Panc1 (cell line): ENCODE measurements around the gene TPM4. TPM values are rescaled to one million over a fixed set of nuclear protein-coding genes. Genes with fewer than 3 reads are reported as not detected.

Experiments
- ATAC-seq: fragments of 200-7000 bp; cut with Tn5 transposase; 2 replicates; pipeline ENCODE4 v1.9.1; 2020; ENCODE audit warnings: mild to moderate bottlenecking, moderate library complexity
- BruUV-seq: library from RNA; stranded (reverse); fragments of 400-500 nt; replicated peaks from 2 replicates; lab custom pipeline; 2021; lab: Mats Ljungman, UMichigan
- CTCF ChIA-PET: fragments of 300-600 bp; sonication (Branson Sonifier 250); formaldehyde crosslinking; loops from one replicate; lab custom pipeline; 2022; ENCODE audit warnings: antibody characterized with exemption; lab: Charles Lee
- POLR2A ChIA-PET: fragments of 300-600 bp; sonication (Branson Sonifier 250); formaldehyde crosslinking; loops from one replicate; lab custom pipeline; 2022; ENCODE audit warnings: antibody characterized with exemption; lab: Charles Lee
- DNase-seq: peaks from one replicate; pipeline ENCODE4 v3.0.0-alpha.2; 2010; ENCODE audit warnings: low read depth, low spot score
- H3K27ac ChIP-seq: 2 replicates; pipeline ENCODE4 v1.5.1; 2011; ENCODE audit warnings: mild to moderate bottlenecking, low read length, inconsistent platforms
- H3K27me3 ChIP-seq: fragments of 200-500 bp; sonication (Bioruptor generic); 2 replicates; pipeline ENCODE4 v1.6.0; 2014; ENCODE audit warnings: low read length, inconsistent platforms; ENCODE audit not compliant: control insufficient read depth, insufficient read depth
- H3K36me3 ChIP-seq: fragments of 200-500 bp; sonication (Bioruptor generic); 2 replicates; pipeline ENCODE4 v1.5.1; 2014; ENCODE audit warnings: inconsistent platforms, mild to moderate bottlenecking, low read length, moderate library complexity; ENCODE audit not compliant: control insufficient read depth, insufficient read depth
- H3K4me1 ChIP-seq: 2 replicates; pipeline ENCODE4 v1.5.1; 2011; ENCODE audit warnings: inconsistent platforms, mild to moderate bottlenecking, low read length, moderate library complexity; ENCODE audit not compliant: control insufficient read depth, insufficient read depth
- H3K4me3 ChIP-seq, 2 experiments: 2 replicates each; pipeline ENCODE4 v1.5.1; 2011 to 2012; ENCODE audit warnings: low read depth in 2 of 2, low read length in 2 of 2, mild to moderate bottlenecking in 2 of 2, inconsistent platforms in 1 of 2, moderate library complexity in 1 of 2
- H3K9me3 ChIP-seq: fragments of 200-500 bp; sonication (Bioruptor generic); 2 replicates; pipeline ENCODE4 v1.5.1; 2014; ENCODE audit warnings: low read depth, mild to moderate bottlenecking, inconsistent platforms, low read length, moderate library complexity; ENCODE audit not compliant: control insufficient read depth, insufficient read depth
- CTCF ChIP-seq: fragments of 450-650 bp; IDR thresholded peaks from 2 replicates; pipeline ENCODE4 v1.5.1; 2017; ENCODE audit warnings: mild to moderate bottlenecking
- POLR2AphosphoS5 ChIP-seq: IDR thresholded peaks from 2 replicates; pipeline ENCODE4 v1.6.1; 2012; ENCODE audit warnings: mild to moderate bottlenecking, low read depth, low read length, moderate library complexity
- SIN3A ChIP-seq: IDR thresholded peaks from 2 replicates; pipeline ENCODE4 v1.6.1; 2012; ENCODE audit warnings: low read depth, mild to moderate bottlenecking, low read length, moderate library complexity, borderline replicate concordance; ENCODE audit not compliant: insufficient read depth
- TCF7L2 ChIP-seq: IDR thresholded peaks from 2 replicates; pipeline ENCODE4 v1.6.1; 2011; ENCODE audit warnings: mild to moderate bottlenecking, low read depth, low read length, inconsistent platforms
- in situ Hi-C: cut with HindIII; loops from 2 replicates; pipeline ENCODE4 v1.10.0; 2016; ENCODE audit warnings: low sequenced_read_pairs, low pct_unique_long_range_greater_than_20kb
- intact Hi-C: fragments of 100-400 bp; cut with micrococcal nuclease; formaldehyde crosslinking; loops from one replicate; pipeline ENCODE4 v1.10.0; 2022; ENCODE audit not compliant: unreplicated experiment
- total RNA-seq: library from RNA; stranded (reverse); gene quantifications from one replicate; pipeline ENCODE4 v1.2.1, GENCODE V29; 2021; ENCODE audit not compliant: unreplicated experiment
- TF ChIP-seq, protein P1 (sequence below), 2 experiments: IDR thresholded peaks; 2 replicates each; pipeline ENCODE4 v1.6.1; 2011 to 2012; ENCODE audit warnings: low read depth in 2 of 2, control low read depth in 1 of 2, low read length in 1 of 2, mild to moderate bottlenecking in 1 of 2, moderate library complexity in 1 of 2; ENCODE audit not compliant: insufficient read depth in 1 of 2

TPM4 gene
- total RNA-seq, 1 experiment from 2014 or later = 165 TPM

DNA sequence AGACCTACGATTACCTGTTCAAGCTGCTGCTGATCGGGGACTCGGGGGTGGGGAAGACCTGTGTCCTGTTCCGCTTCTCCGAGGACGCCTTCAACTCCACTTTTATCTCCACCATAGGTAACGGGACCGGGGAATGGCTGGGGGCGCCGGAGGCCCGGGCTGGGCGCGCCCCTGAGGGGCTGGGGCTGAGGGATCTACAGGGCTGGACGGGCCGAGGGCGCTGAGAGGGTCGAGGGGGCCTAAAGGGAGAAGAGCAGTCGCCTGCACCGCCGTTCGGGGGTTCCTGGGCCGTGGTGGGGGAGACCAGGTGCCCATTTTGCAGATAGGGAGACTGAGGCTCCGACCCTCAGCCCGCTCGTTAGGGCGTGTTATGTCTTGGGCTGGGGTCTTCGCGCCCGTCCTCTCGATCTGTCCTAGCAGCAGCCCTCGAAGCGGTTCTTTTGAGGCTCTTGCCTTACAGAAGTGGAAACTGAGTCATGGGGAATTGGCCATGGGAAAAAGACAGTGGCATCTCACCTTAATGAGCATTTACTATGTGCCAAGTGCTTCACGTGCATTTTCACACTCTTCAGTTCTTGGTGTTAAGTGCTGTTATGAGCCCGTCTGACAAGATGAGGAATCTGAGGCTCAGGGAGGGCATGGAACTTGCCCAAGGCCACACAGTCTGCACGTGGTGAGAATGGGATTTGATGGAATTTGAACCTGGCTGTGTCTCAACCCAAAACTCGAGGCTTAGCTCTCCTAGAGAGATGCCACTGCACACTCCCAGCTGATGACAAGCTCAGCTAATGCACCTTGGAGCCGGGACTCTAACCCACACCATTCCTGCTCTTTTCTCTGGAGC, 35.8 kb downstream of the TPM4 start:
- Histone ChIP-seq H3K27ac (peak overlapping the region; percentile 92), H3K4me1 (peaks cover 5% of the 10 kb centered on the region; the same call in 1 of the 2 replicates), H3K27me3 (no peaks in the 10 kb centered on the region), H3K9me3 (no peaks in the 10 kb centered on the region), H3K4me3 (peak overlapping the region; percentile 79 to 95), H3K36me3 (no peaks in the 10 kb centered on the region; the same call in 1 of the 2 replicates)
- no peak for ATAC-seq
- TF ChIP-seq CTCF (no peak), POLR2AphosphoS5 (peak; percentile 52; the same call in 1 of the 2 replicates), SIN3A (0 out of 2 replicates have a peak, but pooled peaks have one; percentile 9), TCF7L2 (no peak)
- in situ Hi-C loops = no loop called here
- CTCF ChIA-PET = no interaction called here
- no peak for DNase-seq
- POLR2A ChIA-PET = no interaction called here
- intact Hi-C loops = no loop called here
- TSS peak; percentile 91 for BruUV-seq

- in situ Hi-C loops = no loop called here
- no peaks in the 10 kb centered on the region for H3K27me3 ChIP-seq
- intact Hi-C loops = no loop called here
- POLR2A ChIA-PET = no interaction called here
- peak overlapping the region; percentile 79 to 95 for H3K4me3 ChIP-seq
- H3K9me3 ChIP-seq = no peaks in the 10 kb centered on the region
- H3K27ac ChIP-seq = peak overlapping the region; percentile 92
- DNase-seq (no peak), ATAC-seq (no peak)
- no TSS peak for BruUV-seq
- peaks cover 5% of the 10 kb centered on the region; the same call in 1 of the 2 replicates for H3K4me1 ChIP-seq
- CTCF ChIA-PET = no interaction called here
- TF ChIP-seq, protein P1, sequence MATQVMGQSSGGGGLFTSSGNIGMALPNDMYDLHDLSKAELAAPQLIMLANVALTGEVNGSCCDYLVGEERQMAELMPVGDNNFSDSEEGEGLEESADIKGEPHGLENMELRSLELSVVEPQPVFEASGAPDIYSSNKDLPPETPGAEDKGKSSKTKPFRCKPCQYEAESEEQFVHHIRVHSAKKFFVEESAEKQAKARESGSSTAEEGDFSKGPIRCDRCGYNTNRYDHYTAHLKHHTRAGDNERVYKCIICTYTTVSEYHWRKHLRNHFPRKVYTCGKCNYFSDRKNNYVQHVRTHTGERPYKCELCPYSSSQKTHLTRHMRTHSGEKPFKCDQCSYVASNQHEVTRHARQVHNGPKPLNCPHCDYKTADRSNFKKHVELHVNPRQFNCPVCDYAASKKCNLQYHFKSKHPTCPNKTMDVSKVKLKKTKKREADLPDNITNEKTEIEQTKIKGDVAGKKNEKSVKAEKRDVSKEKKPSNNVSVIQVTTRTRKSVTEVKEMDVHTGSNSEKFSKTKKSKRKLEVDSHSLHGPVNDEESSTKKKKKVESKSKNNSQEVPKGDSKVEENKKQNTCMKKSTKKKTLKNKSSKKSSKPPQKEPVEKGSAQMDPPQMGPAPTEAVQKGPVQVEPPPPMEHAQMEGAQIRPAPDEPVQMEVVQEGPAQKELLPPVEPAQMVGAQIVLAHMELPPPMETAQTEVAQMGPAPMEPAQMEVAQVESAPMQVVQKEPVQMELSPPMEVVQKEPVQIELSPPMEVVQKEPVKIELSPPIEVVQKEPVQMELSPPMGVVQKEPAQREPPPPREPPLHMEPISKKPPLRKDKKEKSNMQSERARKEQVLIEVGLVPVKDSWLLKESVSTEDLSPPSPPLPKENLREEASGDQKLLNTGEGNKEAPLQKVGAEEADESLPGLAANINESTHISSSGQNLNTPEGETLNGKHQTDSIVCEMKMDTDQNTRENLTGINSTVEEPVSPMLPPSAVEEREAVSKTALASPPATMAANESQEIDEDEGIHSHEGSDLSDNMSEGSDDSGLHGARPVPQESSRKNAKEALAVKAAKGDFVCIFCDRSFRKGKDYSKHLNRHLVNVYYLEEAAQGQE (IDR thresholded peaks at IDR 0.05; ENCODE audit: insufficient read depth in 1 of 2, low read depth in 2 of 2, low read length in 1 of 2) = no peak
- TF ChIP-seq TCF7L2 (no peak), SIN3A (no peak), CTCF (no peak), POLR2AphosphoS5 (no peak)
- H3K36me3 ChIP-seq = no peaks in the 10 kb centered on the region; the same call in 1 of the 2 replicates
These were observed 36.5 kb downstream of the TPM4 start for GRCh38 chr19:16112778-16113177.
